ENCODE results near the gene TBX1. TPM values are rescaled to one million over a fixed set of nuclear protein-coding genes. Genes with fewer than 3 reads are reported as not detected.

Gene TBX1
- total and polyA plus RNA-seq, 2 of the 8 experiments (the other 6 are each of a cell fraction or from before 2014, with no cell fraction given) = 0.28 TPM; not detected in 1

- no peak for TF ChIP-seq HDAC2 (IDR thresholded peaks at IDR 0.05; ENCODE audit: borderline replicate concordance in 1 of 2, low read depth in 2 of 2, low read length in 2 of 2)
- peak; percentile 26 for TF ChIP-seq KDM4A (IDR thresholded peaks at IDR 0.05; ENCODE audit: low read depth, low read length, severe bottlenecking)
- no peak for TF ChIP-seq RAD21 (IDR thresholded peaks at IDR 0.05 in 1 of 2, conservative IDR thresholded peaks at IDR 0.05 in 1 of 2; ENCODE audit: low read depth in 2 of 2, low read length in 2 of 2)
- TF ChIP-seq KDM1A (IDR thresholded peaks at IDR 0.05; ENCODE audit: borderline replicate concordance, low read length) = peak; percentile 56; the same call in 1 of the 2 replicates
Measured at GRCh38 chr22:19713650-19714311, 46.8 kb upstream of the TBX1 start (continued).
